DOHH2 (cell line): ENCODE results near the gene TBC1D4.

ENCODE experiments used
- H3F3A ChIP-seq: fragments of 200-600 bp; sonication (generic), shearing (Covaris generic); 2 replicates; pipeline ENCODE4 v1.6.0; 2016; ENCODE audit warnings: antibody characterized with exemption, mild to moderate bottlenecking; ENCODE audit not compliant: control insufficient read depth, insufficient read depth
- H3K27ac ChIP-seq: fragments of 200-600 bp; sonication (generic); 2 replicates; pipeline ENCODE4 v1.5.1; 2014; ENCODE audit warnings: low read depth, mild to moderate bottlenecking, low read length, moderate library complexity
- H3K27me3 ChIP-seq: fragments of 200-600 bp; sonication (generic); 2 replicates; pipeline ENCODE4 v1.6.1; 2014; ENCODE audit warnings: mild to moderate bottlenecking, low read length, mixed read lengths; ENCODE audit not compliant: control insufficient read depth
- H3K36me3 ChIP-seq: fragments of 200-600 bp; sonication (generic); 2 replicates; pipeline ENCODE4 v1.6.1; 2014; ENCODE audit warnings: mild to moderate bottlenecking, low read length, moderate library complexity, mixed read lengths; ENCODE audit not compliant: control insufficient read depth
- H3K4me1 ChIP-seq: fragments of 200-600 bp; sonication (generic); 2 replicates; pipeline ENCODE4 v1.6.1; 2014; ENCODE audit warnings: mild to moderate bottlenecking, low read length, mixed read lengths; ENCODE audit not compliant: control insufficient read depth
- H3K4me2 ChIP-seq: fragments of 200-600 bp; sonication (generic); 2 replicates; pipeline ENCODE4 v1.6.0; 2014; ENCODE audit warnings: mild to moderate bottlenecking, low read length, moderate library complexity
- H3K4me3 ChIP-seq: fragments of 200-600 bp; sonication (generic); 2 replicates; pipeline ENCODE4 v1.5.1; 2014; ENCODE audit warnings: mild to moderate bottlenecking, low read length, mixed read lengths
- H3K79me2 ChIP-seq: fragments of 200-600 bp; sonication (generic); 2 replicates; pipeline ENCODE4 v1.6.1; 2014; ENCODE audit warnings: mild to moderate bottlenecking, low read length, mixed read lengths; ENCODE audit not compliant: control insufficient read depth
- H3K9me2 ChIP-seq: fragments of 200-600 bp; sonication (generic); replicated peaks from 2 replicates; pipeline ENCODE4 v1.6.1; 2014; ENCODE audit warnings: mild to moderate bottlenecking, low read length, mixed read lengths; ENCODE audit not compliant: control insufficient read depth
- H3K9me3 ChIP-seq: fragments of 200-600 bp; sonication (generic); 2 replicates; pipeline ENCODE4 v1.6.1; 2014; ENCODE audit warnings: antibody characterized with exemption, low read length, mixed read lengths; ENCODE audit not compliant: control insufficient read depth, insufficient read depth
- H4K20me1 ChIP-seq: fragments of 200-600 bp; sonication (generic); 2 replicates; pipeline ENCODE4 v1.6.0; 2014; ENCODE audit warnings: low read depth, mild to moderate bottlenecking, antibody characterized with exemption, low read length, moderate library complexity; ENCODE audit not compliant: control insufficient read depth, insufficient read depth
- EZH2phosphoT487 ChIP-seq: fragments of 200-600 bp; sonication (generic); IDR thresholded peaks from 2 replicates; pipeline ENCODE4 v1.6.1; 2017; ENCODE audit warnings: borderline replicate concordance, mild to moderate bottlenecking, antibody characterized with exemption, low read length, moderate library complexity, mixed read lengths
- TF ChIP-seq, protein P1 (sequence below): fragments of 200-600 bp; sonication (generic); IDR thresholded peaks from one replicate; pipeline ENCODE4 v1.5.1; 2014; ENCODE audit warnings: antibody characterized with exemption, mild to moderate bottlenecking, low read depth, low read length; ENCODE audit not compliant: poor library complexity, severe bottlenecking

The TBC1D4 gene

DNA sequence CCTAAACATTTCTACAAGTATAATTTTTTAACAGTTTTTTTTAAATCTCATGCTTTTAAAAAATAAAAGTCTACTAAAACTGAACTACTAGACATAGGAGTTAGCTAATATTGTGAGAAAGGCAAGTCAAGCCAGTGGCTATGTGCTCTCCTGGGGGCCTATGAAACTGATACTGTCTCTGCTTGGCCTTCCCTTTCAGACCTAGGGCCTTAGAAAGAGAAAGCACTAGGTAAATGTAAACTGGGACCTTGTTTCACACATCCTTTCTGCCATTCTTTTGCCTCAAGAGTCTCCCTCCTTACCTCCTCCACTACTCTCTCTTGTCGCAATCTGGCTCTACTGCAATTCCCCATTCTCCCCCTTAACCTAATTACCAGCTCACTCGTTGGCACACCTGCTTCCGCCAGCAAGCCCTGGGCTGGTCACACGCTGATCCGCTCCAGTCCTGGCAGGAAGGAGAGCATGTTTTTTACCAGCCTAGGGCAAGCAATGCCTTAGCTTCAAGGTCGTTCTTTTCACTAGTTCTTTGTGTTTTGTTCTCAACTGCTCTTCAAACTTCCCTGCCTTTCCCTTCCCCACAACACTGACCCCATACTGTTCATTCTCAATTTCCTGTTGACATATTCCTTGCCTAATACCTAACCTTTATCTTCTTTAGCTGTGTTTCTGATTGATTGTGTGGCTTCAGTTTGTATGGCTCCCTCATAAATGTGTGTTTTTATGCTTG is 23.1 kb downstream of the TBC1D4 start:
- no peaks in the 10 kb centered on the region for H3F3A ChIP-seq
- no peak for TF ChIP-seq EZH2phosphoT487
- TF ChIP-seq, protein P1, sequence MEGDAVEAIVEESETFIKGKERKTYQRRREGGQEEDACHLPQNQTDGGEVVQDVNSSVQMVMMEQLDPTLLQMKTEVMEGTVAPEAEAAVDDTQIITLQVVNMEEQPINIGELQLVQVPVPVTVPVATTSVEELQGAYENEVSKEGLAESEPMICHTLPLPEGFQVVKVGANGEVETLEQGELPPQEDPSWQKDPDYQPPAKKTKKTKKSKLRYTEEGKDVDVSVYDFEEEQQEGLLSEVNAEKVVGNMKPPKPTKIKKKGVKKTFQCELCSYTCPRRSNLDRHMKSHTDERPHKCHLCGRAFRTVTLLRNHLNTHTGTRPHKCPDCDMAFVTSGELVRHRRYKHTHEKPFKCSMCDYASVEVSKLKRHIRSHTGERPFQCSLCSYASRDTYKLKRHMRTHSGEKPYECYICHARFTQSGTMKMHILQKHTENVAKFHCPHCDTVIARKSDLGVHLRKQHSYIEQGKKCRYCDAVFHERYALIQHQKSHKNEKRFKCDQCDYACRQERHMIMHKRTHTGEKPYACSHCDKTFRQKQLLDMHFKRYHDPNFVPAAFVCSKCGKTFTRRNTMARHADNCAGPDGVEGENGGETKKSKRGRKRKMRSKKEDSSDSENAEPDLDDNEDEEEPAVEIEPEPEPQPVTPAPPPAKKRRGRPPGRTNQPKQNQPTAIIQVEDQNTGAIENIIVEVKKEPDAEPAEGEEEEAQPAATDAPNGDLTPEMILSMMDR, result no peak
- no peaks in the 10 kb centered on the region for H3K9me3 ChIP-seq
- no peak overlapping the region for H3K27ac ChIP-seq
- H3K4me1 ChIP-seq, result peaks cover 68% of the 10 kb centered on the region
- H4K20me1 ChIP-seq, result peaks cover 18% of the 10 kb centered on the region; the same call in 1 of the 2 replicates
- H3K4me2 ChIP-seq, result no peak overlapping the region; the same call in 1 of the 2 replicates
- no peak overlapping the region for H3K4me3 ChIP-seq
- peaks cover 98% of the 10 kb centered on the region for H3K79me2 ChIP-seq
- H3K36me3 ChIP-seq, result peaks cover 56% of the 10 kb centered on the region
- H3K27me3 ChIP-seq, result no peaks in the 10 kb centered on the region
- H3K9me2 ChIP-seq, result no peaks in the 10 kb centered on the region

DNA sequence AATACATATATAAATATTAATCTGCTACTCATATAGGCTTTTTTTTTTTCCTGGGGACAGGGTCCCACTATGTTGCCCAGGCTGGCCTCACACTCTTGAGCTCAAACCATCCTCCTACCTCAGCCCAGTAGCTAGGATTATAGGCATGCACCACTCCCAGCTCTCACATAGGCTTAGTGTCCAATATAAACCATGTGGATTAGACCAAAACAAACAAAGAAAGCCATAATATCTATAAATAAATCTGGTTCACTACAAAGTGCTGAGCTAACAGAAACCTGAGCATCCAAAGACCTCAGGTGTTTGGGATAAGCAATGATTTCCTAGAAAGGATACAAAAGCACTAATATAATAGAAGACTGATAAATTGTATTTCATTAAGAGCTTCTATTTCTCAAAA is 26.0 kb downstream of the TBC1D4 start:
- Histone ChIP-seq H3K9me3 (no peaks in the 10 kb centered on the region), H3K4me3 (no peak overlapping the region), H3K4me1 (peaks cover 54% of the 10 kb centered on the region), H3K36me3 (peaks cover 44% of the 10 kb centered on the region), H3F3A (peaks cover 7% of the 10 kb centered on the region; the same call in 1 of the 2 replicates), H3K9me2 (no peaks in the 10 kb centered on the region), H4K20me1 (peaks cover 4% of the 10 kb centered on the region), H3K79me2 (peaks cover 90% of the 10 kb centered on the region), H3K27me3 (no peaks in the 10 kb centered on the region), H3K27ac (no peak overlapping the region), H3K4me2 (0 out of 2 replicates have a peak overlapping the region, but pooled peaks have one; percentile 19)
- TF ChIP-seq, protein P1, result no peak
- TF ChIP-seq EZH2phosphoT487, result no peak

DNA sequence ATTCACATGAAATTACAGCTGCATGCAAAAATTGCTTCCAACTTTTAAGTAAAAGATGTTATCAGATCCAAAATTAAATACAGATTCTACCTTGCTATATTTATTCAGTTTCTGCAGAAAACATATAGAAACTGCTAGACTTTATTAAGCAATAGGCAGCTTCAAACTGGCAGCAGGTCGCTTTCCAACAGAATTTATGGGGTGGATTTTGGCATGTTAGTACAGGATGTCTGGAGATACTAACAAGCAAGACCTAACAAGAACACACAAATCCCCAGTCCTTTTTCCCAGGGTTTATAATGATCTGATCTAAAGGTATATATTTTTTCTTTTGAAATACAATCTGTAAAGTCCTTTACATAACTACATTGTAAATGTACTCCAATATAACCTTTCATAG is 27.5 kb downstream of the TBC1D4 start:
- Histone ChIP-seq H3K36me3 (peaks cover 49% of the 10 kb centered on the region), H3K4me3 (no peak overlapping the region), H3K27ac (no peak overlapping the region), H4K20me1 (peaks cover 7% of the 10 kb centered on the region), H3K27me3 (no peaks in the 10 kb centered on the region), H3K79me2 (peaks cover 92% of the 10 kb centered on the region), H3K9me2 (no peaks in the 10 kb centered on the region), H3K9me3 (no peaks in the 10 kb centered on the region), H3F3A (peaks cover 7% of the 10 kb centered on the region; the same call in 1 of the 2 replicates), H3K4me2 (no peak overlapping the region), H3K4me1 (peaks cover 47% of the 10 kb centered on the region)
- TF ChIP-seq EZH2phosphoT487, result no peak
- TF ChIP-seq, protein P1, result no peak
